Activated CD4-positive, alpha-beta T cell treated with anti-CD3 and anti-CD28 coated beads, Interleukin-2, amount 50 U/mL, for 4 hours (primary cell): Measurements from ENCODE around the gene GRID1.

Experiments used
- DNase-seq, 2 experiments: peaks; one replicate each; pipeline ENCODE4 v3.0.0-alpha.2; 2020

GRID1 gene

DNA sequence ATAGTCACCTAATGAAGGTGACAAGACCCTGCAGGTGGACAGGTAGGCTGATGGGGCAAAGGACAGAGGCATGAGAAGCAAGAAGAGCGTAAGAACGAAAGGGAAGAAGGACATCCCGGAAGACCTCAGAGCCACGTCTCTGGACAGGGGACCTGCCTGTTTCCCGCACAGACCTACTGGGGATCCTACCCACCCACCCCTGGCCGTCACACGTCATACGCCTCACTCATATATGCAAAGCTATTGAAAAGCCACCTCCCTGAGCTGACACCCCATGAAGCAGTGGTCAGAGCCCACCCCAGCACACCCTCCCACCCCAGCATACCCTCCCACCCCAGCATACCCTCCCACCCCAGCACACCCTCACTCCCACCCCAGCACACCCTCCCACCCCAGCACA lies 140.6 kb downstream of the GRID1 start:
- no peak for DNase-seq

DNA sequence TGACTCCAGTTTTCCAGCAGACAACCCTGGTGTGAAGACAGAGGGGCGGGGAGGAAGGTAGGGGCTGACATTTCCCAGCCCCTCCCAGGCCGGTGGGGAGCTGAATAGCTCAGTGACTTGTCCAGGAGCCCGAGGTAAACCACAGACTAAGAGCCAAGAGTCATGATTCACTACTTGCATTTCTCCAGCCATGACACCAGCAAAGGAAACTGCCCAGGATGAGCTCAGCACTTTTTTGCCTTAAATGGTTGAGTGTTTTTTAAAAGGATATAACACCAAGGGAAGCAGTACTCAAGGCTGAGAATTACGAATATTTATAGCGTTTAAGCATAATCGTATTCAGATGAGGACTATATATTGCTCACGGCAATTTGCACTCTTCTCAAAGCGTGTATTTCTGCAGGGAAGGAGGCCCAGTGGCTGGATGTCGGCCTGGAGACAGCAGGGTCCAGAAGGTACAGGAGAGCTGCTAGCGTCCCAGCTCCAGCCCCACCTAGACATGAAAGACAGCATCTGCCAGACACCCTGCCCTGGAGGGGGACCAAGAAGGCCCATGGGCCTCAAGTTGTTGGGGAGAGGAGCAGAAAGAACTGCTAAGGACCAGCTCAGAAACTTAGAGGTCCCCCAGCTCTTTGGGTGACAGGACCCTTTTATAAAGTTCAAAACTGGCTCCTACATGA lies 141.4 kb downstream of the GRID1 start:
- DNase-seq = no peak

DNA sequence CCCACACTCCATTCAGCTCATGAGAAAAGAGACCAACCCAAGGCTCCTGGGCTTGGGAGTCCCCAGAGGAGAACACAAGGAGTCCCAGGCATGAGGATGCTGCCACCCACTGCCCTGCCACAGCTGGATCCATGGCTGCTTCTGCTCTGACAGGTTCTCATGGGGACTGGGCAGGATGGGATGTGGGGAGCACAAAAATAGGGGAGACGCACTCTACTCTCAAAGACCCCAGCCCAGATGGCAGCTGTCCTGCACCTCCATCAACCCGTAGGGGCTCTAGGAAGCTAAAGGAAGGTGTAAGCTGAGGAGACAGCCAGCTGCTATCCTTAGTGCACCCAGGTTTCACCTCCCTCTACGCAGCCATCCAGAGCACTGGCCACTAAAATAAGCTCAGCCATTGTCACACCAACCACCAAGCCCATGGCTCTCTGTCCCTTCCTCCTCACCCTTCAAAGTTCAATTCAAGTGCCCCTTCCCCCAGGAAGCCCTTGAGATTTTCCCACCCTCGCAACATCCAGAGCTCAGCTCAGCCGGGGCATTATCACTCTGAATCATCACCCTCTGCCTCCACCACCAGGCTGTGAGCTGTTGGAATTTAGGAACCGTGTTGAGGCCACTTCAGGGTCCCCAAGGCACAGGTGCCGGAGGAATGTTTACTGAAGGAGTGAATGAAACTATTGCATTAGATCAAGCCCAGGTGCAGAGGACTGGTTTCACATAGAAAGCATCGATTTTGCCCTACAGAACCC lies 142.1 kb downstream of the GRID1 start:
- DNase-seq = no peak

DNA sequence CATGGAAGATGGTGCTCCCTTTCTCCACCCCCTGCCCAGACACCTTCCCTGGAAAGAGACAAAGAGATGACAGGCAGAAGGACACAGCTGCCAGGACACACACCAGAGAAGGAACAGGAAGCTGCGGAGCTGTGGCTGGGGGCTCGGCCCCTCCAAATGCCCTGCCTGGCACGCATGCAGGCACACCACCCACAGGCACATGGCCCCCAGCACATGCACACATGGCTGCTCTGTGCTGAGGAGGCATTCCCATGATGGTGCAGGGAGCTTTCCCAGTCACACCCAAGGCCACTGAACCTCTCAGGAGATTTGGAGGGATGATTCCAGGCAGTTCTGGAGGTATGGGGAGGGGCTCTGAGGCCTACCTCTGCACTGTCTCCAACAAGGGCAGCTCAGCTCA lies 143.3 kb downstream of the GRID1 start:
- DNase-seq = no peak

GRCh38 chr10:86222687-86223086 lies 143.9 kb downstream of the GRID1 start:
- no peak for DNase-seq

GRCh38 chr10:86222336-86222650 lies 144.3 kb downstream of the GRID1 start:
- DNase-seq = no peak

GRCh38 chr10:86221442-86222335 lies 144.9 kb downstream of the GRID1 start:
- DNase-seq = no peak

GRCh38 chr10:86220626-86221025 lies 146.0 kb downstream of the GRID1 start:
- no peak for DNase-seq

DNA sequence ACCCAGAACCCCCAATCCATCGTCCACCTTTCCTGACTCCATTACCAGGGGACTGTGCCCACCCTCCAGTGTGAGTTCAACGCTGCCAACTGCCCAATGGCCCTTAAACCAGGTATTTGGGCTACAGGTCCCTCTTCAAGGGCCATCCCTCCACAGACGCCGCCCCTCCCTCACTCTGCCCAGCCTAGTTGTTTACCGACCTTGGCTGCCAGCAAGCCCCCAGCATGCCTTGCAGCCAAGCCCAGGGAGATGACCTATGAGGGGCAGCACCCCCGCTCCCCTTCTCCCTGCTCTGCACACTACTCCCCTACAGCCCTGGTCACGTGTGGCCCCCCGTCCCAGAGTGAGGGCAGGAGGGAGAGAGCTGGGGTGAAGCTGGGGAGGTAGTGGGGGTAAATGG lies 147.3 kb downstream of the GRID1 start:
- no peak for DNase-seq

- DNase-seq = no peak
These were observed 147.8 kb downstream of the GRID1 start for GRCh38 chr10:86218842-86219241.

DNA sequence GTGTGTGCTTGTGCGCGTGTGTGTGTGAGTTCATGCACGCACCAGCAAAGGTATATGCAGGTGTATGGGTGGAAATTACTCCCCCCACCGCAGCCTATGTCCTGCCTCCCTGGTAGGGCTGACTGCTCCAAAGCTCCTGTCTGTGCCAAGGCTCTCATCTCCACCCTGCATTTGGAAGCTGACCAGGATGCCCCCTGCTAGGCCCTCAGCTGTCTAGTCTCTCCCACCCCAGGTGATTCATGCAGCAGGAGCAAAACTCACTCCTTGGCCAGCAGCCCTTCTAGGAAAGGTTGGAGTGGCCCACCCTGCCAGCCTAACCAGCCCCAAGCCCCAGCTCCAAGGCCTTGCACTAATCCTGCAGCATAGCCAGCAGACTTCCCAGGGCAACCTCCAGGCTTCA lies 148.4 kb downstream of the GRID1 start:
- no peak for DNase-seq

DNA sequence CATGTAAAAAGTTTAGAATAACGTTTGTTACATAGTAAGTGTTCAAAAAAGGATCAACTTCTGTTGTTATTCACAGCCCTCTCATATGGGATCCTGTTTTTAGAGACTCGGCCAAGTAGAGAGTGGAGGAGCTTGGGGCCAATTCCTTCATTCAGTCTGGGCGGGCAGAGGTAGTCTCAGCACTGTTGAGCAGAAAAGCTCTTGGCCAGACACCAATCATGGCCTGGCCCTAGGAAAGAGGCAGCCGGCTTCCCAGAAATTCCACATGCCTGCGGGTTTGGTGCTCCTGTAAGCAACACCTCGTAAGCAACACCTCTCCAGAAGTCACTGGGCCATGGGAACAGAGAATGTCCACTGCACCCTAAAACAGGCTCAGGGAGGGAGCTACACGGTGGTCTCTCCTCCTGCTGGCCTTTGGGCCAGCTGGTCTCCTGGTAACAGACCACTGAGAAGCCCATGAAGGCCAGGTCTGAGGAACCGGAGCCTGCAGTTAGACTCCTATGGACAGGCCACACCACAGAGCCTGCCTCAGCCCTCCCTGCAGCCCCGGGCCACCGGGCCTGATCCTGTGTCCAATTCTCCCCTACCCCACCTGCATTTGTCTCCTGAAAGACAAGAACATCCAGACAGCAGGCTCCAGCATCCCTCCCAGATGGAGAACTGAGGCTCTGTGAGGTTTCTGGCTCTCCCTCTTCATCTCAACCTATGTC lies 149.1 kb downstream of the GRID1 start:
- no peak for DNase-seq

DNA sequence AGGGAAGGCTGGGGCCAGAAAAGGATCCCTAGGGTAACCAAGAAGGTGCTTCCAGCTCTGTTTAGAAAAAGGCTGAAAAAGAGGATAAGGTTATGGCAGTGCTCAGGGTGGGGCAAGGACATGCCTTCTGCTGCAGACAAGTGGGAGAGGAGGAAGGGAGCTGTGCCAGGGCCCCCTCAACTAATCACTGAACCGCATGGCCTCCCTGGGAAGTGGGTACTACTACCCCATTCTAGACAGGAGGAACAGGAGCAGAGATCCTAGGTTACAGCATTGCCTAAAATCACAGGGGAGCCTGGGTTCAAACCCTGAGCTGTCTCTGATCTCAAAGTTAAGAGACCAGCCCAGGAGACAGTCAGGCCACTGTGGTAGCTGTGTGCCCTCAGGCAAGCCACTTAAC lies 149.7 kb downstream of the GRID1 start:
- no peak for DNase-seq

DNA sequence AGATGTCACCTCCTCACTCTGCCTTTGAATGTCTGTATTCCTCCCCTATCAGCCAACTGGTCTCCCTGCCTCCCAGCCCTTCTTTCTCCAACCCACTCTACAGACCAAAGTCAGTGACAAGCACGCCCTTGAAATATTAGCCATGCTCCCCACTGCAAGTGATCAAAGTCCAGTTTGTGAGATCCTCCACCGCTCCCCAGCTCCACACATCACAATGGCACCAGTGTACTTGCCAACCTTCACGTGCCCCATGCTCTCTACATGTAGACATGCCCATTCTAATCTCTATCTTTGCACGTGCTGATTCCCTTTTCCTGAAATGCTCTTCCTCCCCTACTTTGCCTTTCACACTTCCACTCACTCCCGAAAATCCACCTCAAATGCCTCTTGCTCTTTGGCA lies 150.9 kb downstream of the GRID1 start:
- no peak for DNase-seq

GRCh38 chr10:86215046-86215445 lies 151.5 kb downstream of the GRID1 start:
- DNase-seq = no peak

DNA sequence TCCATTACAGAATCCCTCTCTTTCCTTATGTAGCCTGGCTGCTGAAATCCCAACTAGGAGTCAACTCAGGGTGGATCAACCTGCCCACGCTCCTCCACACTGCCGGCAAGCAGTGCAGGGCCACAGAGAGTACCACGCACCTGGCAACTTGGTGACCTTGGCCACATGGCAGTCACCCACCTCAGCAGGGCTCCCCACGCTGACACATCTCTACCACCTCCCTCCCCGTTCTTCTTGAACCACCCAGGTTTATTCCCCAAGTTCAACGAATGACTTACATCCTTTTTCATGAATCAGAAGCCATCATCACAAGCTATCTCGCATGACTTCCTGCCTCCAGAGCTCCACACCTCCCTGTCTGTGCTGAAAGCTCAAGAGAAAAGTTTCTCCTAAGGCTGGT lies 153.4 kb downstream of the GRID1 start:
- DNase-seq = no peak

DNA sequence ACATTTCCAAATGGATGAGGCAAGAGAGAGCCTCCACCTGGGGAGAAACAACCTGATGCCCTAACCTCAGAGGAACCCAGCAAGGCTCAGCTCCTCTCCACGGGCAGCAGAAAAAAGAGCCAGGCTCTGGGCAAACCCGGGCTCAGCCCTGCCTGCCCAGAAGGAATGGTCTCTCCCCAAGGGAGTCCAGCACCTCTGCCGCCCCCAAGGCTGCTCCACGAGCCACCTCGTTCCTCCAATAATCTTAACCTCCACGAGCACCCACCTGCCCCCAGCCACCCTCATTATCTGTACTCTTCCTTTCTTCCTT lies 154.2 kb downstream of the GRID1 start:
- no peak for DNase-seq

GRCh38 chr10:86211691-86212390 lies 154.8 kb downstream of the GRID1 start:
- DNase-seq = no peak

- no peak for DNase-seq
These were observed 156.2 kb downstream of the GRID1 start for GRCh38 chr10:86210416-86210815.

DNA sequence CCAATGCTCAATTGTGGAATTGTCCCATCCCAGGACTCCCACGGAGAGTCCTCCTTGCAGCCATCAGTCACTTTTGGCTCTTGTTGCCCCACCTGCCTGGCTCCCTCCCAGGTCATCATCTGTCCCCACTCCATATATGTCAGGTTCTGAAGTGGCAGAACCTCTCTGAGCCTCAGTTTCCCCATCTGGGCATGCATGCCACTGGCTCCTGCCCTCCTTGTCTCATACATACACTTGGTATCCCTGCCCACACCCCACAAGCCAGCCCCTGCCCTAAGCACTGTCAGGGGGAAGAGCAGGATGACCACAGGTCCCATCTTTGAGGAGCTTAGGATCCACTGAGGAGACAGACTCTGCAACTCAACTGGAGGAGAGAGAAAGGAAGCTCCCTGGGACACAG lies 156.9 kb downstream of the GRID1 start:
- DNase-seq = no peak

DNA sequence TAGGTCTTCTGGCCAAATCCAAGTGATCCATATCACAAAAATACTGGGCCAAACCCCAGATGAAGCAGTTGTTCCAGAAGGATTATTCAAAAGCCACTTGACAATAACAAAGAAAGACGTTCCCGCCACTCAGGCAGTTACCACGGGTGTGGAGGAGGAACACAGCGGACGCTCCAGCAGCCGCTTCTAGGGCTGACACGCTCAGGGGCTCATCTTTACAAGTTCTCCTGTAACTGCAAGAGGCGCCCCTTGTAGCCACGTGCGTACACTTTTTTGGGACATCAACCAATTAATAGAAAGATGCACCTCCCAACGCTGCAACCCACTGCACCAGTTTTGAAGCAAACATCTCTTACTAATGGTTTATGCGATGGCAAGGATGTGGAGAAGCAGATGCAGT lies 159.4 kb downstream of the GRID1 start:
- no peak for DNase-seq

- no peak for DNase-seq
These were observed 160.4 kb downstream of the GRID1 start for GRCh38 chr10:86206240-86206579.
